Pancreas (tissue), 10 donors: Measurements from ENCODE around the gene GNAT2. TPM values are rescaled to one million over a fixed set of nuclear protein-coding genes. Genes with fewer than 3 reads are reported as not detected.

Experiments
- ATAC-seq, 4 donors: fragments of 200-7000 bp; cut with Tn5 transposase; one replicate each; pipeline versions ENCODE4 v1.8.0 to v1.9.1; 2020; ENCODE audit warnings: mild to moderate bottlenecking in 4 of 4, moderate library complexity in 4 of 4
- DNase-seq, 6 donors: peaks; one replicate each; pipeline ENCODE4 v3.0.0-alpha.2; 2020
- FAIRE-seq: peaks from 2 replicates; lab custom pipeline; 2012; peaks lifted over from hg19 to GRCh38; lab: Jason Lieb, UNC
- H3K27ac ChIP-seq, 4 donors: fragments of 200-600 bp; sonication (generic); 1 replicate in 3 of 4; 2 replicates in 1 of 4; pipeline versions ENCODE4 v1.5.0 to v1.8.0; 2020
- H3K27me3 ChIP-seq, 4 donors: fragments of 200-600 bp; one replicate each; pipeline ENCODE4 v1.8.0; 2021
- H3K36me3 ChIP-seq, 3 donors: fragments of 200-600 bp; sonication (generic) in 1 of 3; one replicate each; pipeline versions ENCODE4 v1.5.0 to v1.8.0; 2020 to 2021
- H3K4me1 ChIP-seq, 3 donors: fragments of 200-600 bp; one replicate each; pipeline ENCODE4 v1.8.0; 2021
- H3K4me3 ChIP-seq, 4 donors: fragments of 200-600 bp; sonication (generic) in 2 of 4; one replicate each; pipeline versions ENCODE4 v1.5.0 to v1.8.0; 2020 to 2021
- H3K9me3 ChIP-seq, 4 donors: fragments of 200-600 bp; one replicate each; pipeline ENCODE4 v1.8.0; 2021
- CTCF ChIP-seq, 4 donors: fragments of 200-600 bp; sonication (generic) in 3 of 4; IDR thresholded peaks; one replicate each; pipeline versions ENCODE4 v1.5.0 to v1.8.0; 2021; ENCODE audit warnings: antibody characterized with exemption in 4 of 4
- WGBS, 2 donors: extraction: QIAGEN DNeasy Blood & Tissue Kit; methylation state at CpG; one replicate each; pipeline ENCODE4 v1.1.7; 2013; 5-methylcytosine and 5-hydroxymethylcytosine counted together
- intact Hi-C, 3 donors: fragments of 100-400 bp; cut with DNase I; formaldehyde crosslinking; loops; one replicate each; pipeline versions ENCODE4 v1.11.1 to v1.14.2; 2022
- polyA plus RNA-seq, 2 donors: library from polyadenylated mRNA; stranded (reverse); fragments of 200-250 nt; gene quantifications; one replicate each; pipeline ENCODE4 v1.2.3, GENCODE V29; 2013
- total RNA-seq, 6 donors: library from RNA; stranded (reverse); fragmentation: NEBNext Ultra II Directional in 4 of 6; extraction: Animal tissue kit (Norgen Biotek cat#: 25700) in 4 of 6; gene quantifications; one replicate each; pipeline versions ENCODE4 v1.2.1 to v1.2.4, GENCODE V29; 2021 to 2023
- donor health status: healthy with polysubstance abuse.
- donor health status: DM: no; HTN: no; CAD: no; lungs with moderate emphysema.
- donor health status: DM: no; HTN: no; CAD: no.
- donor health status: control.
- donor health status: control.
- donor health status: Bipolar disorder and iron deficiency.
- donor health status: DM: yes; HTN: yes; CAD: no.
- donor health status: DM: no; HTN: no; CAD: no.
- donor health status: DM: no; HTN: no; CAD: no.
- donor health status: DM: yes; HTN: yes; CAD: no.

The GNAT2 gene
- total and polyA plus RNA-seq, 8 donors: 0.60 to 0.82 TPM; not detected in 6

DNA sequence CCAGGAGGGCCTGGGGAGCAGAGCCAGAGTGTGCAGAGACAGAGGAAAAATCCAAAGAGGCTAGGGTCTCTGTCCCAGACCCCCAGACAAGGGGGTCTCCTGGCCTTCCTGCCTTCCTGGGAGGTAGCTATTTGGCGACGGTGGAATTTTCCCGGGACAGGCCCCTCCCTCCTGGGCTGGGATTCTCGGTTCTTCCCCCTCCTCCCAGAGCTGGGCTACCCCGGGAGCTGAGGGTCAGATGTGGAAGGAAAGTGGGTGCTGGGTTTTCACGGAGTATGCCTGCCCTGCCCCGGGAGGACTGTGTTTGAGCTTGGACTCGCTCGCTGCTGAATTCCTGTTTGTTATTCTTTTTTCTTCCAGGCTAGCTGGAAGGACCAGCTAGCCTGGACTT lies 980 bp upstream of the GNAT2 start:
- ATAC-seq: peak; percentile 31 to 41 (median 38)
- peak overlapping the region; percentile 66 to 84 (median 77) for H3K4me3 ChIP-seq
- H3K4me1 ChIP-seq: peaks cover 3 to 15% (median 14%) of the 10 kb centered on the region in 3 donors
- intact Hi-C loops: no loop called here
- no peak for TF ChIP-seq CTCF (IDR thresholded peaks at IDR 0.05)
- FAIRE-seq: no peak
- DNase-seq: peak in 3 of 6 donors; percentile 36 to 64 (median 52)
- H3K36me3 ChIP-seq: no peaks in the 10 kb centered on the region
- no peaks in the 10 kb centered on the region for H3K27me3 ChIP-seq
- H3K9me3 ChIP-seq: no peaks in the 10 kb centered on the region
- H3K27ac ChIP-seq: peak overlapping the region; percentile 39 to 84 (median 72)
- 0% methylated on average over 7 to 9 of the region's 9 CpGs for WGBS, 2 donors

GRCh38 chr1:109618661-109619575 lies 498 bp downstream of the GNAT2 start:
- no peaks in the 10 kb centered on the region for H3K36me3 ChIP-seq
- WGBS, 2 donors: 9 to 11% methylated on average over 9 of the region's 9 CpGs
- H3K27me3 ChIP-seq: no peaks in the 10 kb centered on the region
- DNase-seq (peak in 2 of 6 donors; percentile 18 to 55), ATAC-seq (peak; percentile 11 to 41 (median 32)), FAIRE-seq (no peak)
- peak overlapping the region; percentile 39 to 84 (median 72) for H3K27ac ChIP-seq
- no peak for TF ChIP-seq CTCF (IDR thresholded peaks at IDR 0.05)
- peaks cover 3 to 15% (median 14%) of the 10 kb centered on the region in 3 donors for H3K4me1 ChIP-seq
- intact Hi-C loops: no loop called here
- H3K4me3 ChIP-seq: peak overlapping the region in 3 of 4 donors; percentile 66 to 84 (median 80)
- no peaks in the 10 kb centered on the region for H3K9me3 ChIP-seq

DNA sequence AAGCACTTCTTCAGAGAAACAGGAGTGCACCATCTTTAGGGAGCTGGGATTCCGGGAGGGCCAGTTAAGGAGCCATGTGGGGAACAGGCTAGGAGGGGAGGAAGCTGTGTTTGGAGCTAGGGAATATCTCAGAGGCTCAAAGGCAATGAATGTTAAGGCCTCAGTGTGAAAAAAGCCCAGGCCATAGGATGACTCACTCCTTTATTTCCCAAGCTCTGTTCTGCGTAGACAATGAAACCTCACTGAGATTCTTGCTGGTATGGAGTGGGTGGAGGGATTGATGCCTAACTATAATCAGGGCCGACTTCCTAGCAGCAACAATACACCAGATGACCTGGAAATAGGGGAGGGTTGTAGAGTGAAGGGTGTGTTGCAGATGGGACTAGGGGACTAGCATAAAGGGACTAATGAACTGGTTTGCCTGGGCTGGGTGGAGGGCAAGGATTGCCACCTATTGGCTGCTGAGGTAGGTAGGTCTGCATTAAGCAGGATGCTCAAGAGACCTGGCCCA lies 2.1 kb downstream of the GNAT2 start:
- no peak for TF ChIP-seq CTCF (IDR thresholded peaks at IDR 0.05)
- Histone ChIP-seq H3K4me3 (no peak overlapping the region), H3K27me3 (no peaks in the 10 kb centered on the region), H3K36me3 (no peaks in the 10 kb centered on the region), H3K27ac (peak overlapping the region in 2 of 4 donors; percentile 24 to 62), H3K4me1 (peaks cover 3 to 15% (median 14%) of the 10 kb centered on the region in 3 donors), H3K9me3 (no peaks in the 10 kb centered on the region)
- DNase-seq (no peak), ATAC-seq (no peak), FAIRE-seq (no peak)
- intact Hi-C loops: no loop called here
- whole genome bisulfite sequencing, 2 donors: 67 to 71% methylated on average over 3 of the region's 3 CpGs

DNA sequence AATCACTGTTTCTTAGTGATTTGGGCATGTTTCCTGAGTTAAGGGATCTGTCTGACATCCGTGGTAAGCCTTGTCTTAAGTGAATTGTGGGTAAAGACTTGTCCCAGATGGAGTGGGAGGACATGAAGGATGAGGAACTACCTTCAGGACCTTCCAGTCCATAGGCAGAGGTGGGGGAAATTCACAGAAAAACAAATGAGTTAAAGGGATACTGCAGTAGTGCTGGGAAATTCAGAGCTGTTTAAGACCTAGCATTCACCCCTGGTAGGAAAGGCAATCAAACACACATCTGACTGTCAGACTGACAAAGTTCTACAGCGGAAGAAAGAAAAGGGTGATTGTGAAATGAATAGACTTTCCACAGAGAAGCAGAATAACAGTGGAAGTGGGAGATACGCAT lies 3.0 kb downstream of the GNAT2 start:
- no peak for TF ChIP-seq CTCF (IDR thresholded peaks at IDR 0.05)
- no peak for ATAC-seq
- Histone ChIP-seq H3K27ac (peak overlapping the region in 2 of 4 donors; percentile 37 to 62), H3K27me3 (no peaks in the 10 kb centered on the region), H3K4me1 (peaks cover 3 to 14% (median 10%) of the 10 kb centered on the region in 3 donors), H3K36me3 (no peaks in the 10 kb centered on the region), H3K9me3 (no peaks in the 10 kb centered on the region), H3K4me3 (no peak overlapping the region)
- intact Hi-C loops: no loop called here
- FAIRE-seq: no peak
- DNase-seq: no peak
- 69 to 72% methylated on average over 3 of the region's 3 CpGs for WGBS, 2 donors
